ENCODE measurements around the gene SMG5.

- no peak for TF ChIP-seq CTCF (optimal IDR thresholded peaks at IDR 0.05 in 1 of 3, IDR thresholded peaks at IDR 0.05 in 1 of 3, conservative IDR thresholded peaks at IDR 0.05 in 1 of 3; ENCODE audit: extremely low read depth in 1 of 3, insufficient read depth in 2 of 3, low read length in 3 of 3)
- TF ChIP-seq EZH2 (IDR thresholded peaks at IDR 0.05; ENCODE audit: low read length): no peak
These were observed 82.6 kb downstream of the SMG5 start for GRCh38 chr1:156200044-156200443.
